H9 (cell line): ENCODE measurements around the gene SGCD. TPM values are rescaled to one million over a fixed set of nuclear protein-coding genes. Genes with fewer than 3 reads are reported as not detected.

Experiments used
- DNase-seq: peaks from one replicate; pipeline ENCODE4 v3.0.0-alpha.2; 2017
- H2AFZ ChIP-seq: one replicate; pipeline ENCODE4 v1.6.1; 2013; ENCODE audit warnings: mild to moderate bottlenecking, low read length, control low read depth, moderate library complexity
- H2AK5ac ChIP-seq: 2 replicates; pipeline ENCODE4 v1.6.1; 2013; ENCODE audit warnings: low read length, control low read depth, mixed read lengths; ENCODE audit not compliant: insufficient read length
- H2BK120ac ChIP-seq: one replicate; pipeline ENCODE4 v1.6.1; 2013; ENCODE audit warnings: low read depth, mild to moderate bottlenecking, low read length, control low read depth, inconsistent platforms; ENCODE audit not compliant: poor library complexity, severe bottlenecking
- H2BK12ac ChIP-seq: 2 replicates; pipeline ENCODE4 v1.6.1; 2013; ENCODE audit warnings: low read length, control low read depth, mixed read lengths, low read depth; ENCODE audit not compliant: insufficient read length
- H2BK15ac ChIP-seq: 2 replicates; pipeline ENCODE4 v1.6.1; 2013; ENCODE audit warnings: low read depth, low read length, control low read depth
- H2BK20ac ChIP-seq: one replicate; pipeline ENCODE4 v1.6.1; 2013; ENCODE audit warnings: low read depth, mild to moderate bottlenecking, low read length, control low read depth, inconsistent platforms; ENCODE audit not compliant: poor library complexity, severe bottlenecking
- H2BK5ac ChIP-seq: 2 replicates; pipeline ENCODE4 v1.6.1; 2013; ENCODE audit warnings: low read length, control low read depth, mixed read lengths; ENCODE audit not compliant: insufficient read length
- H3K14ac ChIP-seq: 2 replicates; pipeline ENCODE4 v1.6.1; 2013; ENCODE audit warnings: low read length, control low read depth; ENCODE audit not compliant: insufficient read depth
- H3K18ac ChIP-seq: 2 replicates; pipeline ENCODE4 v1.6.1; 2013; ENCODE audit warnings: low read depth, mild to moderate bottlenecking, mixed read lengths, low read length, control low read depth; ENCODE audit not compliant: insufficient read length
- H3K23ac ChIP-seq: 2 replicates; pipeline ENCODE4 v1.6.1; 2013; ENCODE audit warnings: low read length, control low read depth, mixed read lengths, low read depth; ENCODE audit not compliant: insufficient read length
- H3K23me2 ChIP-seq: 2 replicates; pipeline ENCODE4 v1.6.1; 2013; ENCODE audit warnings: low read depth, mild to moderate bottlenecking, mixed read lengths, low read length, control low read depth; ENCODE audit not compliant: insufficient read length, poor library complexity, severe bottlenecking
- H3K27ac ChIP-seq: 2 replicates; pipeline ENCODE4 v1.5.1; 2013; ENCODE audit warnings: low read length, control low read depth, mixed read lengths, low read depth; ENCODE audit not compliant: insufficient read length
- H3K27me3 ChIP-seq: 2 replicates; pipeline ENCODE4 v1.6.1; 2013; ENCODE audit warnings: low read length, control low read depth, inconsistent platforms; ENCODE audit not compliant: insufficient read depth
- H3K4ac ChIP-seq: 2 replicates; pipeline ENCODE4 v1.6.1; 2013; ENCODE audit warnings: low read depth, mild to moderate bottlenecking, control low read depth, inconsistent platforms, low read length, moderate library complexity
- H3K4me1 ChIP-seq: 2 replicates; pipeline ENCODE4 v1.6.1; 2013; ENCODE audit warnings: low read length, control low read depth, inconsistent platforms; ENCODE audit not compliant: insufficient read depth
- H3K4me2 ChIP-seq: 2 replicates; pipeline ENCODE4 v1.6.1; 2013; ENCODE audit warnings: low read length, control low read depth, mixed read lengths; ENCODE audit not compliant: insufficient read length, insufficient read depth
- H3K56ac ChIP-seq: 2 replicates; pipeline ENCODE4 v1.6.1; 2013; ENCODE audit warnings: low read depth, mild to moderate bottlenecking, mixed read lengths, low read length, control low read depth; ENCODE audit not compliant: insufficient read length
- H3K79me1 ChIP-seq: 2 replicates; pipeline ENCODE4 v1.6.1; 2013; ENCODE audit warnings: low read depth, mild to moderate bottlenecking, moderate library complexity, low read length, control low read depth, inconsistent platforms; ENCODE audit not compliant: insufficient read depth, poor library complexity, severe bottlenecking
- H3K79me2 ChIP-seq: 2 replicates; pipeline ENCODE4 v1.6.1; 2013; ENCODE audit warnings: low read length, control low read depth, inconsistent platforms; ENCODE audit not compliant: insufficient read depth
- H3K9ac ChIP-seq: 2 replicates; pipeline ENCODE4 v1.6.1; 2013; ENCODE audit warnings: low read length, control low read depth, mixed read lengths; ENCODE audit not compliant: insufficient read length; ENCODE audit errors: extremely low read depth
- H3K9me3 ChIP-seq: one replicate; pipeline ENCODE4 v1.6.1; 2013; ENCODE audit warnings: low read depth, low read length, inconsistent platforms; ENCODE audit not compliant: control insufficient read depth
- H3T11ph ChIP-seq: one replicate; pipeline ENCODE4 v1.6.1; 2013; ENCODE audit warnings: mild to moderate bottlenecking, low read length, control low read depth, inconsistent platforms
- H4K20me1 ChIP-seq: one replicate; pipeline ENCODE4 v1.6.1; 2013; ENCODE audit not compliant: control insufficient read depth, insufficient read length, insufficient read depth
- H4K5ac ChIP-seq: 2 replicates; pipeline ENCODE4 v1.6.1; 2013; ENCODE audit warnings: low read depth, mild to moderate bottlenecking, mixed read lengths, low read length, control low read depth; ENCODE audit not compliant: insufficient read length
- H4K8ac ChIP-seq: replicated peaks from 2 replicates; pipeline ENCODE4 v1.6.1; 2013; ENCODE audit warnings: low read length, control low read depth, mixed read lengths, low read depth; ENCODE audit not compliant: insufficient read length
- H4K91ac ChIP-seq: 2 replicates; pipeline ENCODE4 v1.6.1; 2013; ENCODE audit warnings: low read depth, mild to moderate bottlenecking, moderate library complexity, mixed read lengths, low read length, control low read depth; ENCODE audit not compliant: insufficient read length
- H3K27ac Mint-ChIP-seq, 3 experiments: 2 replicates in 2 of 3; 3 replicates in 1 of 3; pipeline ENCODE4 v1.8.0; 2020 to 2021; ENCODE audit warnings: mixed read lengths in 3 of 3, mild to moderate bottlenecking in 1 of 3, moderate library complexity in 1 of 3
- H3K27me3 Mint-ChIP-seq: 2 replicates; pipeline ENCODE4 v1.8.0; 2021; ENCODE audit warnings: low read depth, mild to moderate bottlenecking, moderate library complexity, mixed read lengths
- H3K36me3 Mint-ChIP-seq, 3 experiments: 2 replicates in 2 of 3; 3 replicates in 1 of 3; pipeline ENCODE4 v1.8.0; 2020 to 2021; ENCODE audit warnings: low read depth in 3 of 3, mixed read lengths in 3 of 3; ENCODE audit not compliant: insufficient read depth in 1 of 3
- H3K4me1 Mint-ChIP-seq, 2 experiments: 2 replicates each; pipeline ENCODE4 v1.8.0; 2020; ENCODE audit warnings: mixed read lengths in 2 of 2
- H3K4me3 Mint-ChIP-seq, 2 experiments: 2 replicates in 1 of 2; 3 replicates in 1 of 2; pipeline ENCODE4 v1.8.0; 2020 to 2021; ENCODE audit warnings: mild to moderate bottlenecking in 2 of 2, mixed read lengths in 2 of 2, moderate library complexity in 1 of 2
- H3K9me3 Mint-ChIP-seq, 2 experiments: 2 replicates in 1 of 2; 3 replicates in 1 of 2; pipeline ENCODE4 v1.8.0; 2020; ENCODE audit warnings: mild to moderate bottlenecking in 2 of 2, mixed read lengths in 2 of 2, moderate library complexity in 1 of 2
- total RNA-seq: library from RNA; stranded (reverse); gene quantifications from 2 replicates; pipeline ENCODE4 v1.2.1, GENCODE V29; 2021
- TF ChIP-seq, protein P1 (sequence below): fragments of 200-600 bp; sonication (generic); conservative IDR thresholded peaks from 3 replicates; pipeline ENCODE4 v1.8.0; 2021; ENCODE audit warnings: antibody characterized with exemption, mild to moderate bottlenecking

Gene SGCD
- total RNA-seq, 1 experiment from 2014 or later: 0.11 TPM

- Histone ChIP-seq H3K23me2 (no peaks in the 10 kb centered on the region), H3K79me1 (no peaks in the 10 kb centered on the region), H3K79me2 (no peaks in the 10 kb centered on the region), H3K27ac (no peak overlapping the region), H4K20me1 (no peaks in the 10 kb centered on the region), H2BK15ac (no peak overlapping the region), H4K5ac (no peak overlapping the region), H3T11ph (no peak overlapping the region), H3K4ac (no peak overlapping the region), H2AK5ac (no peak overlapping the region), H3K9ac (no peak overlapping the region), H3K27me3 (no peaks in the 10 kb centered on the region), H4K8ac (no peak overlapping the region), H3K4me1 (no peaks in the 10 kb centered on the region), H3K4me2 (no peak overlapping the region), H2BK20ac (no peak overlapping the region), H3K56ac (no peak overlapping the region), H2BK12ac (no peak overlapping the region), H2AFZ (no peak overlapping the region), H2BK5ac (no peak overlapping the region), H3K18ac (no peak overlapping the region), H2BK120ac (no peak overlapping the region), H4K91ac (no peak overlapping the region), H3K23ac (no peak overlapping the region), H3K14ac (no peak overlapping the region), H3K9me3 (no peaks in the 10 kb centered on the region)
- H3K4me1 Mint-ChIP-seq: peaks cover 2 to 4% of the 10 kb centered on the region in 2 experiments; a peak in 3 of 4 replicates
- TF ChIP-seq, protein P1, sequence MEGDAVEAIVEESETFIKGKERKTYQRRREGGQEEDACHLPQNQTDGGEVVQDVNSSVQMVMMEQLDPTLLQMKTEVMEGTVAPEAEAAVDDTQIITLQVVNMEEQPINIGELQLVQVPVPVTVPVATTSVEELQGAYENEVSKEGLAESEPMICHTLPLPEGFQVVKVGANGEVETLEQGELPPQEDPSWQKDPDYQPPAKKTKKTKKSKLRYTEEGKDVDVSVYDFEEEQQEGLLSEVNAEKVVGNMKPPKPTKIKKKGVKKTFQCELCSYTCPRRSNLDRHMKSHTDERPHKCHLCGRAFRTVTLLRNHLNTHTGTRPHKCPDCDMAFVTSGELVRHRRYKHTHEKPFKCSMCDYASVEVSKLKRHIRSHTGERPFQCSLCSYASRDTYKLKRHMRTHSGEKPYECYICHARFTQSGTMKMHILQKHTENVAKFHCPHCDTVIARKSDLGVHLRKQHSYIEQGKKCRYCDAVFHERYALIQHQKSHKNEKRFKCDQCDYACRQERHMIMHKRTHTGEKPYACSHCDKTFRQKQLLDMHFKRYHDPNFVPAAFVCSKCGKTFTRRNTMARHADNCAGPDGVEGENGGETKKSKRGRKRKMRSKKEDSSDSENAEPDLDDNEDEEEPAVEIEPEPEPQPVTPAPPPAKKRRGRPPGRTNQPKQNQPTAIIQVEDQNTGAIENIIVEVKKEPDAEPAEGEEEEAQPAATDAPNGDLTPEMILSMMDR: no peak
- no peaks in the 10 kb centered on the region for H3K36me3 Mint-ChIP-seq
- no peak overlapping the region for H3K4me3 Mint-ChIP-seq
- H3K27me3 Mint-ChIP-seq: no peaks in the 10 kb centered on the region
- no peak for DNase-seq
- no peak overlapping the region for H3K27ac Mint-ChIP-seq
- H3K9me3 Mint-ChIP-seq: no peaks in the 10 kb centered on the region
Observed at GRCh38 chr5:156628421-156628820, 301.5 kb downstream of the SGCD start.
